ENCODE measurements around the gene ZNF117. TPM values are rescaled to one million over a fixed set of nuclear protein-coding genes. Genes with fewer than 3 reads are reported as not detected.

The ZNF117 gene
- total and polyA plus RNA-seq, 8 donors: 1.1 to 47.3 (median 11.2) TPM

DNA sequence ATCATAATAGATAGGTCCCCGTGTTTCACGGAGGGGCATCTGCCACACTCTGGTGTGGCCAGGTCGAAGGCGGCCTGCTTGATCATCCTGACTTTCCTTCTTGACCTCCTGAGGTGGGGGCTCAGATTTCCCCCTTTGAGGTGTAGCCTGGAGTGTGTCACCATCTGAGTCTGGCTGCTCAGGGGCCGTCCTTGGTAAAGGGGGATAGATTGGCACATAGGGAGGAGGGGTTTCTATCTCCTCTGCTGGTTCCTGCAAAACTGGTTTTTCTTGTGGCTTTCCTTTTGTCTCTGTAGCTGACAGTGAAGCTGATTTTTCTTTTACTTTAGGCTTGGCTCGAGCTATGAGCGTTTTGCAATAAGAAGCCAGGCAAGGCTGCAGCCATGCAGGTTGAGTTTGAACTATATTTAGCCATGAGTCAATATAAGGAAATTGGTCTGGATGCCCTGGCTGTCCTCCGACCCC lies 7.1 kb upstream of the ZNF117 start:
- TF ChIP-seq POLR2AphosphoS5 (IDR thresholded peaks at IDR 0.05): peak in 1 of 3 donors; percentile 27
- no peak for TF ChIP-seq EP300 (IDR thresholded peaks at IDR 0.05)
- no peak for TF ChIP-seq POLR2A (IDR thresholded peaks at IDR 0.05)
- TF ChIP-seq, protein P1, sequence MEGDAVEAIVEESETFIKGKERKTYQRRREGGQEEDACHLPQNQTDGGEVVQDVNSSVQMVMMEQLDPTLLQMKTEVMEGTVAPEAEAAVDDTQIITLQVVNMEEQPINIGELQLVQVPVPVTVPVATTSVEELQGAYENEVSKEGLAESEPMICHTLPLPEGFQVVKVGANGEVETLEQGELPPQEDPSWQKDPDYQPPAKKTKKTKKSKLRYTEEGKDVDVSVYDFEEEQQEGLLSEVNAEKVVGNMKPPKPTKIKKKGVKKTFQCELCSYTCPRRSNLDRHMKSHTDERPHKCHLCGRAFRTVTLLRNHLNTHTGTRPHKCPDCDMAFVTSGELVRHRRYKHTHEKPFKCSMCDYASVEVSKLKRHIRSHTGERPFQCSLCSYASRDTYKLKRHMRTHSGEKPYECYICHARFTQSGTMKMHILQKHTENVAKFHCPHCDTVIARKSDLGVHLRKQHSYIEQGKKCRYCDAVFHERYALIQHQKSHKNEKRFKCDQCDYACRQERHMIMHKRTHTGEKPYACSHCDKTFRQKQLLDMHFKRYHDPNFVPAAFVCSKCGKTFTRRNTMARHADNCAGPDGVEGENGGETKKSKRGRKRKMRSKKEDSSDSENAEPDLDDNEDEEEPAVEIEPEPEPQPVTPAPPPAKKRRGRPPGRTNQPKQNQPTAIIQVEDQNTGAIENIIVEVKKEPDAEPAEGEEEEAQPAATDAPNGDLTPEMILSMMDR (IDR thresholded peaks at IDR 0.05): no peak
- WGBS, 5 donors: 62 to 86% (median 68%) methylated on average over 7 to 8 of the region's 8 CpGs
- Histone ChIP-seq H3K27ac (peak overlapping the region in 3 of 5 donors; percentile 49 to 91 (median 60)), H3K4me1 (peaks cover 10 to 42% (median 23%) of the 10 kb centered on the region in 4 donors), H3K27me3 (no peaks in the 10 kb centered on the region), H3K4me3 (peak overlapping the region in 1 of 4 donors; percentile 12), H3K9me3 (peaks cover 0 to 63% (median 25%) of the 10 kb centered on the region in 4 donors), H3K36me3 (peaks cover 0 to 31% (median 17%) of the 10 kb centered on the region in 4 donors)
- peak; percentile 26 to 75 for DNase-seq
- intact Hi-C loops (cut with DNase I; ENCODE audit: low total_unique reads): no loop called here

DNA sequence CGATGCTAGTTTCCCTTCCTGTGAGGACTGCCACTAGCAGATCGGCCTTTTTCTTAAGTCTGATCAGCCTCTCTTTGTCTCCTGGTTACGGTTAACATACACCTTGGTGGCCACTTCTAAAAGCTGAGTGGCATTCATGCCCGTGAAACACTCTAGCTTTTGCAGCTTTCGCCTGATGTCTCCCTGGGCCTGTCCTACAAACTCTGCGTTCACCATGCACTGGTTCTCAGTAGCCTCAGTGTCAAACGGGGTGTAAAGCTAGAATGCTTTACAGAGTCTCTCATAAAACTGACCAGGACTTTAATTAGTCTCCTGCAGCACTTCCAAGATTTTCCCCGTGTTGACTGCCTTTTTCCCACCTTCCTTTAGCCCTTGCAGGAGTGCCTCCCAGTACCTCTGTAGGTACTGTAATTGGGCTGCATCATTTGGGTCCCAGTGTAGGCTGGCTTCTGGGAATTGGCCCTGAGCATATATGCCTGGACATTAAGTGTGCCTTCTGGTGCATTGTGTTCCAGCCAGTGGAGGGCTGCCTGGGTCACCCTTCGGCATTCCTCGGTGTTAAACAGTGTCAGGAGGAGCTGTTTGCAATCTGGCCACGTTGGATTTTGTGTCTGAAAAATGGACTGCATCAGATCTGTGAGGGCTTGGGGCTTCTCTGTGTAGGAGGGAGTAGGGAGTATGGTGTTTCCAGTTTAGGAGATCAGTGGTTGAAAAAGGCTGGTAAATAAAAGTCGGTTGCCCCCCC lies 6.5 kb upstream of the ZNF117 start:
- peak overlapping the region in 1 of 4 donors; percentile 12 for H3K4me3 ChIP-seq
- H3K27ac ChIP-seq: peak overlapping the region in 3 of 5 donors; percentile 49 to 91 (median 60)
- peaks cover 5 to 36% (median 20%) of the 10 kb centered on the region in 4 donors for H3K4me1 ChIP-seq
- H3K36me3 ChIP-seq: peaks cover 0 to 37% (median 23%) of the 10 kb centered on the region in 4 donors
- H3K9me3 ChIP-seq: peaks cover 0 to 69% (median 28%) of the 10 kb centered on the region in 4 donors
- no peaks in the 10 kb centered on the region for H3K27me3 ChIP-seq
- WGBS, 5 donors: 91 to 97% (median 92%) methylated on average over 12 of the region's 12 CpGs
- DNase-seq: no peak
- TF ChIP-seq POLR2AphosphoS5 (IDR thresholded peaks at IDR 0.05) (no peak), EP300 (IDR thresholded peaks at IDR 0.05) (no peak), POLR2A (IDR thresholded peaks at IDR 0.05) (no peak)
- TF ChIP-seq, protein P1 (IDR thresholded peaks at IDR 0.05): no peak
- intact Hi-C loops (cut with DNase I; ENCODE audit: low total_unique reads): no loop called here

DNA sequence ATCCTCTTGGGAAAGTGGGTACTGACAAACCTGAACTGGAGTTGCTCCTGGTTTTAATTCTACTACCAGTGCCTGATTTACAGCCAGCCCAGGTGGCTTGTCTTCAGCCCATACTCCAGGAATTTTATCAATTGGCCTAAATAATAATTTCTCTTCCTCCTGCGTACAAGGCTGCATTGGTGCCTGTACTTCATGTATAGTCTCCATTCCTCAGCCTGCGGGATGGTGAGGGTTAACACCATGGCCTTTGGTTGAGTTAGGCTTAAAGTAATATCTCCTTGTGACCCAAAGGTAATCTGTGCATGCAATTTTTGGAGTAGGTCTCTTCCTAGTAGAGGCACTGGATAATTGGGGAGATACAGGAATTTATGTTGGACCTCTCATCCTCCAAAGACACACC lies 5.5 kb upstream of the ZNF117 start:
- 95 to 100% (median 99%) methylated on average over 2 of the region's 2 CpGs for WGBS, 5 donors
- Histone ChIP-seq H3K36me3 (peaks cover 0 to 44% (median 30%) of the 10 kb centered on the region in 4 donors), H3K4me1 (peaks cover 0 to 28% (median 17%) of the 10 kb centered on the region in 4 donors), H3K4me3 (no peak overlapping the region), H3K27ac (no peak overlapping the region), H3K27me3 (no peaks in the 10 kb centered on the region), H3K9me3 (peaks cover 2 to 79% (median 35%) of the 10 kb centered on the region in 4 donors)
- intact Hi-C loops (cut with DNase I; ENCODE audit: low total_unique reads): no loop called here
- TF ChIP-seq, protein P1 (IDR thresholded peaks at IDR 0.05): no peak
- TF ChIP-seq POLR2AphosphoS5 (IDR thresholded peaks at IDR 0.05) (no peak), POLR2A (IDR thresholded peaks at IDR 0.05) (no peak), EP300 (IDR thresholded peaks at IDR 0.05) (no peak)
- DNase-seq: no peak

- H3K36me3 ChIP-seq: peaks cover 0 to 53% (median 36%) of the 10 kb centered on the region in 4 donors
- peaks cover 0 to 15% (median 11%) of the 10 kb centered on the region in 4 donors for H3K4me1 ChIP-seq
- H3K9me3 ChIP-seq: peaks cover 11 to 96% (median 47%) of the 10 kb centered on the region in 4 donors
- TF ChIP-seq POLR2AphosphoS5 (IDR thresholded peaks at IDR 0.05) (no peak), EP300 (IDR thresholded peaks at IDR 0.05) (no peak), POLR2A (IDR thresholded peaks at IDR 0.05) (no peak)
- TF ChIP-seq, protein P1 (IDR thresholded peaks at IDR 0.05): no peak
- no peak for DNase-seq
- intact Hi-C loops (cut with DNase I; ENCODE audit: low total_unique reads): no loop called here
- WGBS, 5 donors: 97 to 98% (median 97%) methylated on average over 7 of the region's 7 CpGs
- no peak overlapping the region for H3K4me3 ChIP-seq
- H3K27me3 ChIP-seq: no peaks in the 10 kb centered on the region
- H3K27ac ChIP-seq: no peak overlapping the region
These were observed 3.1 kb upstream of the ZNF117 start for GRCh38 chr7:64993901-64994300.
